Progenitor cell of endocrine pancreas (in vitro differentiated cells): ENCODE data around the gene PPP1R14B. TPM values are rescaled to one million over a fixed set of nuclear protein-coding genes. Genes with fewer than 3 reads are reported as not detected.

ENCODE experiments used
- DNase-seq: peaks from one replicate; pipeline ENCODE4 v3.0.0; 2021; ENCODE audit warnings: low spot score; ENCODE audit not compliant: unreplicated experiment
- H3K27ac Mint-ChIP-seq: 2 replicates; pipeline ENCODE4 v1.8.0; 2021; ENCODE audit warnings: mild to moderate bottlenecking, moderate library complexity, mixed read lengths
- H3K27me3 Mint-ChIP-seq: 2 replicates; pipeline ENCODE4 v1.8.0; 2021; ENCODE audit warnings: mixed read lengths
- H3K36me3 Mint-ChIP-seq: 2 replicates; pipeline ENCODE4 v1.8.0; 2022; ENCODE audit warnings: mixed read lengths; ENCODE audit not compliant: insufficient read depth
- H3K4me1 Mint-ChIP-seq: 2 replicates; pipeline ENCODE4 v1.8.0; 2021; ENCODE audit warnings: low read depth, mixed read lengths
- H3K4me3 Mint-ChIP-seq: 2 replicates; pipeline ENCODE4 v1.8.0; 2021; ENCODE audit warnings: low read depth, mild to moderate bottlenecking, moderate library complexity, mixed read lengths
- H3K9me3 Mint-ChIP-seq: 2 replicates; pipeline ENCODE4 v1.8.0; 2021; ENCODE audit warnings: low read depth, mixed read lengths
- CTCF ChIP-seq: fragments of 200-600 bp; sonication (generic); IDR thresholded peaks from one replicate; pipeline ENCODE4 v1.5.0; 2021; ENCODE audit warnings: antibody characterized with exemption, mild to moderate bottlenecking; ENCODE audit not compliant: unreplicated experiment
- total RNA-seq: library from RNA; stranded (reverse); gene quantifications from 2 replicates; pipeline ENCODE4 v1.2.1, GENCODE V29; 2021

PPP1R14B gene
- total RNA-seq, 1 donor from 2014 or later, result 198 TPM

DNA sequence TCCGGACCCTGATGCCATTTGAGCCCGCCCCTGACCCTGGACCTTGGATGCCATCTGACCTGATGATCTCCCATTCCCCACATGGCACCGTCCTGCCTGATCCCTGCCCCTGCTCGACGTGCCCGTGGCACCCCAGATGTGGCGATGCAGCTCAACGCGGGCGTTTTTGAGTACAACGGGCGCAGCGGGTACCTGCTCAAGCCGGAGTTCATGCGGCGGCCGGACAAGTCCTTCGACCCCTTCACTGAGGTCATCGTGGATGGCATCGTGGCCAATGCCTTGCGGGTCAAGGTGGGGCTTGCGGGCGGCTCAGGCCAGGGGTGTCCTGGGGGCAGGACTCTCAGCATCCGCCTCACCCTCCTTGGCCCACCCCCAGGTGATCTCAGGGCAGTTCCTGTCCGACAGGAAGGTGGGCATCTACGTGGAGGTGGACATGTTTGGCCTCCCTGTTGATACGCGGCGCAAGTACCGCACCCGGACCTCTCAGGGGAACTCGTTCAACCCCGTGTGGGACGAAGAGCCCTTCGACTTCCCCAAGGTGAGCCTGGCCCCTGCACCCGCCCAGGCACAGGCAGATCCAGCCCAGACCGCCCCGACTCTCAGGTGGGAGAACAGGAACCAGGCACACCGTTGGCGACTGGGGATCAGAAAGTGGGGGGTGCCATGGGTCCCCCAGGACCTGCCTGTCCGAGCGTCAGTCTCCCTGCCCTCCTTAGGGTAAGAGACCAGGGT is 15.7 kb upstream of the PPP1R14B start:
- Mint-ChIP-seq H3K27ac (no peak overlapping the region), H3K4me1 (no peaks in the 10 kb centered on the region), H3K9me3 (no peaks in the 10 kb centered on the region), H3K27me3 (no peaks in the 10 kb centered on the region), H3K36me3 (peaks cover 17% of the 10 kb centered on the region), H3K4me3 (no peak overlapping the region)
- DNase-seq, result no peak
- TF ChIP-seq CTCF, result no peak

GRCh38 chr11:64261556-64262080 is 14.9 kb upstream of the PPP1R14B start:
- Mint-ChIP-seq H3K4me1 (no peaks in the 10 kb centered on the region), H3K4me3 (no peak overlapping the region), H3K36me3 (peaks cover 17% of the 10 kb centered on the region), H3K27me3 (no peaks in the 10 kb centered on the region), H3K9me3 (no peaks in the 10 kb centered on the region), H3K27ac (no peak overlapping the region)
- no peak for DNase-seq
- no peak for TF ChIP-seq CTCF

DNA sequence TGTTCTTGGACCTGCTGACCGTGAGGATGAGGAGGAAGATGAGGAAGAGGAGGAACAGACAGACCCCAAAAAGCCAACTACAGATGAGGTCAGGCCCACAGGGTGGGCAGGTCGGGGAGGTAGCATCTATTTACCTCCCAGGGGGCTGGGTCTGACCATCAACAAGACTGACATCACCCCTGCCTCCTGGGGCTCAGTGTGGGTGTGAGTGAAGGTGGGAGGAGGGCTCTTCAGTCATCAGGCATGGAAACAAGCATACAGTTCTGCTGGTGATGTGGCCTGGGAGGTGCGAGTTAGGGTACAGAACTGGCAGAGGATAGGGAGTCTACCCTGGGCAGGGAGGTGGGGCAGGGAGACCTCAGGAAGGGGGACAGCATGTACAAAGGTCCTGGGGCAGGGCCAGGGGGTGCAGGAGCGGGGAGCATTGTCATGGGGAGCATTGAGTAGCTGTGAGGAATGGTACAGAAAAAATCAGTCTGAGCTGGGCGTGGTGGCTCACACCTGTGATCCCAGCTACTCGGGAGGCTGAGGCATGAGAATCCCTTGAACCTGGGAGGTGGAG is 13.5 kb upstream of the PPP1R14B start:
- TF ChIP-seq CTCF, result no peak
- no peak for DNase-seq
- H3K4me1 Mint-ChIP-seq, result no peaks in the 10 kb centered on the region
- peaks cover 15% of the 10 kb centered on the region for H3K36me3 Mint-ChIP-seq
- H3K9me3 Mint-ChIP-seq, result no peaks in the 10 kb centered on the region
- no peak overlapping the region for H3K27ac Mint-ChIP-seq
- H3K27me3 Mint-ChIP-seq, result no peaks in the 10 kb centered on the region
- no peak overlapping the region for H3K4me3 Mint-ChIP-seq

GRCh38 chr11:64259533-64260067 is 12.9 kb upstream of the PPP1R14B start:
- no peak overlapping the region for H3K4me3 Mint-ChIP-seq
- peak overlapping the region; percentile 59 for H3K27ac Mint-ChIP-seq
- no peaks in the 10 kb centered on the region for H3K9me3 Mint-ChIP-seq
- no peak for TF ChIP-seq CTCF
- no peaks in the 10 kb centered on the region for H3K4me1 Mint-ChIP-seq
- peaks cover 15% of the 10 kb centered on the region for H3K36me3 Mint-ChIP-seq
- H3K27me3 Mint-ChIP-seq, result no peaks in the 10 kb centered on the region
- DNase-seq, result no peak

- Mint-ChIP-seq H3K4me1 (no peaks in the 10 kb centered on the region), H3K27me3 (no peaks in the 10 kb centered on the region), H3K4me3 (no peak overlapping the region), H3K9me3 (no peaks in the 10 kb centered on the region), H3K36me3 (peaks cover 15% of the 10 kb centered on the region), H3K27ac (peak overlapping the region; percentile 59)
- DNase-seq, result no peak
- TF ChIP-seq CTCF, result no peak
Measured at GRCh38 chr11:64258946-64259532, 12.3 kb upstream of the PPP1R14B start.
